NCI-H187 (cell line): ENCODE measurements around the gene HSD17B12.

ENCODE experiments used
- DNase-seq, 2 experiments: peaks; one replicate each; lab custom pipeline; 2025; lab: John Stamatoyannopoulos, UW

Gene HSD17B12

GRCh38 chr11:43688394-43688793 lies 7.9 kb downstream of the HSD17B12 start:
- DNase-seq: no peak

GRCh38 chr11:43689167-43689566 lies 8.6 kb downstream of the HSD17B12 start:
- no peak for DNase-seq

- DNase-seq: no peak
These were observed 10.6 kb downstream of the HSD17B12 start for GRCh38 chr11:43690929-43691725.

- DNase-seq: no peak
These were observed 11.3 kb downstream of the HSD17B12 start for GRCh38 chr11:43691806-43692205.

- DNase-seq: no peak
These were observed 12.5 kb downstream of the HSD17B12 start for GRCh38 chr11:43693069-43693468.

GRCh38 chr11:43693731-43694130 lies 13.2 kb downstream of the HSD17B12 start:
- DNase-seq: no peak

GRCh38 chr11:43694477-43694876 lies 13.9 kb downstream of the HSD17B12 start:
- no peak for DNase-seq

- no peak for DNase-seq
These were observed 17.1 kb downstream of the HSD17B12 start for GRCh38 chr11:43697679-43698078.

GRCh38 chr11:43699870-43700269 lies 19.3 kb downstream of the HSD17B12 start:
- DNase-seq: no peak

- DNase-seq: no peak
These were observed 26.1 kb downstream of the HSD17B12 start for GRCh38 chr11:43706631-43707030.

GRCh38 chr11:43708776-43709175 lies 28.2 kb downstream of the HSD17B12 start:
- DNase-seq: no peak

GRCh38 chr11:43709689-43710088 lies 29.2 kb downstream of the HSD17B12 start:
- no peak for DNase-seq

- DNase-seq: no peak
These were observed 32.1 kb downstream of the HSD17B12 start for GRCh38 chr11:43712676-43713075.

GRCh38 chr11:43718373-43718772 lies 37.8 kb downstream of the HSD17B12 start:
- DNase-seq: no peak

- no peak for DNase-seq
These were observed 43.1 kb downstream of the HSD17B12 start for GRCh38 chr11:43723617-43724016.

GRCh38 chr11:43732225-43732624 lies 51.7 kb downstream of the HSD17B12 start:
- DNase-seq: no peak

- no peak for DNase-seq
These were observed 53.7 kb downstream of the HSD17B12 start for GRCh38 chr11:43734256-43734655.

- DNase-seq: no peak
These were observed 54.6 kb downstream of the HSD17B12 start for GRCh38 chr11:43735115-43735514.

GRCh38 chr11:43735961-43736360 lies 55.4 kb downstream of the HSD17B12 start:
- no peak for DNase-seq

- DNase-seq: no peak
These were observed 56.1 kb downstream of the HSD17B12 start for GRCh38 chr11:43736502-43737200.

GRCh38 chr11:43737201-43737590 lies 56.7 kb downstream of the HSD17B12 start:
- DNase-seq: no peak

GRCh38 chr11:43738600-43739409 lies 58.3 kb downstream of the HSD17B12 start:
- DNase-seq: no peak

GRCh38 chr11:43746670-43747069 lies 66.1 kb downstream of the HSD17B12 start:
- no peak for DNase-seq
